HG03342 (cell line): ENCODE data around the gene ITGB1.
"Not testable (repeated sequence)": the region's sequence is repeated elsewhere in the genome, so short reads cannot be mapped to it uniquely, and the experiment has no call there.

ENCODE experiments used
- ATAC-seq: cut with Tn5 transposase; IDR thresholded peaks from one replicate; pipeline ENCODE4 v1.9.1; 2021; ENCODE audit warnings: mild to moderate bottlenecking, moderate library complexity; ENCODE audit not compliant: unreplicated experiment

ITGB1 gene

GRCh38 chr10:32958085-32959005 is at the start of gene ITGB1:
ITGB1 (minus strand) TSS chr10:32958230; CDS start chr10:32935558, 22,672 bp downstream.
- peak; percentile 79 for ATAC-seq

- ATAC-seq, result no peak
Measured at GRCh38 chr10:33006342-33006887, 48.4 kb upstream of the ITGB1 start.

GRCh38 chr10:33005322-33006301 is 47.6 kb upstream of the ITGB1 start:
- peak; percentile 60 for ATAC-seq

GRCh38 chr10:33001908-33002492 is 44.0 kb upstream of the ITGB1 start:
- no peak for ATAC-seq

GRCh38 chr10:32998060-32998581 is 40.1 kb upstream of the ITGB1 start:
- not testable (repeated sequence) for ATAC-seq

GRCh38 chr10:32995751-32996150 is 37.7 kb upstream of the ITGB1 start:
- ATAC-seq, result peak; percentile 66

GRCh38 chr10:32995066-32995622 is 37.1 kb upstream of the ITGB1 start:
- ATAC-seq, result no peak

GRCh38 chr10:32994632-32995031 is 36.6 kb upstream of the ITGB1 start:
- ATAC-seq, result not testable (repeated sequence)

- not testable (repeated sequence) for ATAC-seq
Measured at GRCh38 chr10:32992310-32992709, 34.3 kb upstream of the ITGB1 start.

- no peak for ATAC-seq
Measured at GRCh38 chr10:32990811-32991210, 32.8 kb upstream of the ITGB1 start.

GRCh38 chr10:32988604-32989003 is 30.6 kb upstream of the ITGB1 start:
- no peak for ATAC-seq

GRCh38 chr10:32987172-32987571 is 29.1 kb upstream of the ITGB1 start:
- no peak for ATAC-seq

- no peak for ATAC-seq
Measured at GRCh38 chr10:32985775-32986350, 27.8 kb upstream of the ITGB1 start.

- ATAC-seq, result no peak
Measured at GRCh38 chr10:32985341-32985764, 27.3 kb upstream of the ITGB1 start.

GRCh38 chr10:32984003-32984600 is 26.1 kb upstream of the ITGB1 start:
- ATAC-seq, result no peak

GRCh38 chr10:32982911-32983909 is 25.2 kb upstream of the ITGB1 start:
- ATAC-seq, result no peak

GRCh38 chr10:32982293-32982709 is 24.3 kb upstream of the ITGB1 start:
- no peak for ATAC-seq

- ATAC-seq, result no peak
Measured at GRCh38 chr10:32981760-32982159, 23.7 kb upstream of the ITGB1 start.
